NB4 (cell line): Measurements from ENCODE around the gene EIF3B.
A peak's percentile ranks its signal among the peaks of the same experiment; 100 is the strongest.

Source experiments
- DNase-seq: peaks from one replicate; pipeline ENCODE4 v3.0.0; 2010; ENCODE audit warnings: low read depth
- H3K4me3 ChIP-seq: one replicate; pipeline ENCODE4 v1.5.1; 2011; ENCODE audit warnings: mild to moderate bottlenecking, low read depth, low read length, moderate library complexity
- MYC ChIP-seq: IDR thresholded peaks from 2 replicates; pipeline ENCODE4 v1.6.1; 2011; ENCODE audit warnings: low read depth, low read length
- POLR2A ChIP-seq: IDR thresholded peaks from 2 replicates; pipeline ENCODE4 v1.6.1; 2011; ENCODE audit warnings: mild to moderate bottlenecking; ENCODE audit not compliant: insufficient read length; ENCODE audit errors: extremely low read depth
- TF ChIP-seq, protein P1 (sequence below): IDR thresholded peaks from 2 replicates; pipeline ENCODE4 v1.6.1; 2011; ENCODE audit warnings: low read depth, low read length
- TF ChIP-seq, protein P2 (sequence below): IDR thresholded peaks from one replicate; pipeline ENCODE4 v1.5.1; 2012; ENCODE audit warnings: low read depth, low read length

EIF3B gene

DNA sequence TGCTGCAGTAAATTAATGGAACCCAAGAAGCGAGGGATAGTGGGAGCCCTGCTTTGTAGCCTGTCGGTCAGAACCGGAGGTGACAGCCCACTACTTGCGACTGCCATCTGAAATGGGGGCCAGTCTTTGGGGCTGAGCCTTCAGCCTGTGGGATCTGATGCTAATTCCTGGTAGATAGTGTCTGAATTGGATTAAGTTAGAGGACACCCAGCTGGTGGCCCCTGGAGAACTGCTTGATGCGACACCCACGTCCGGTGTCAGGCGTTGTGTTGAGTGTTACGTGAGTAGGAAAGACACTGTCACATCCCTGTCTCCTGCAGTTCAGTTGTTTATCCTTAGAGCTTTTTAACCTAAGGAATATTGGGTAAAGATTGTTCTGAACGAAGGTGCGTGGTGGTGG is 5.0 kb downstream of the EIF3B start:
- peak overlapping the region; percentile 12 for H3K4me3 ChIP-seq
- peak; percentile 9 for DNase-seq
- TF ChIP-seq MYC (no peak), POLR2A (no peak)
- TF ChIP-seq, protein P1, sequence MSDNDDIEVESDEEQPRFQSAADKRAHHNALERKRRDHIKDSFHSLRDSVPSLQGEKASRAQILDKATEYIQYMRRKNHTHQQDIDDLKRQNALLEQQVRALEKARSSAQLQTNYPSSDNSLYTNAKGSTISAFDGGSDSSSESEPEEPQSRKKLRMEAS = no peak
- TF ChIP-seq, protein P2, sequence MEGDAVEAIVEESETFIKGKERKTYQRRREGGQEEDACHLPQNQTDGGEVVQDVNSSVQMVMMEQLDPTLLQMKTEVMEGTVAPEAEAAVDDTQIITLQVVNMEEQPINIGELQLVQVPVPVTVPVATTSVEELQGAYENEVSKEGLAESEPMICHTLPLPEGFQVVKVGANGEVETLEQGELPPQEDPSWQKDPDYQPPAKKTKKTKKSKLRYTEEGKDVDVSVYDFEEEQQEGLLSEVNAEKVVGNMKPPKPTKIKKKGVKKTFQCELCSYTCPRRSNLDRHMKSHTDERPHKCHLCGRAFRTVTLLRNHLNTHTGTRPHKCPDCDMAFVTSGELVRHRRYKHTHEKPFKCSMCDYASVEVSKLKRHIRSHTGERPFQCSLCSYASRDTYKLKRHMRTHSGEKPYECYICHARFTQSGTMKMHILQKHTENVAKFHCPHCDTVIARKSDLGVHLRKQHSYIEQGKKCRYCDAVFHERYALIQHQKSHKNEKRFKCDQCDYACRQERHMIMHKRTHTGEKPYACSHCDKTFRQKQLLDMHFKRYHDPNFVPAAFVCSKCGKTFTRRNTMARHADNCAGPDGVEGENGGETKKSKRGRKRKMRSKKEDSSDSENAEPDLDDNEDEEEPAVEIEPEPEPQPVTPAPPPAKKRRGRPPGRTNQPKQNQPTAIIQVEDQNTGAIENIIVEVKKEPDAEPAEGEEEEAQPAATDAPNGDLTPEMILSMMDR = no peak

DNA sequence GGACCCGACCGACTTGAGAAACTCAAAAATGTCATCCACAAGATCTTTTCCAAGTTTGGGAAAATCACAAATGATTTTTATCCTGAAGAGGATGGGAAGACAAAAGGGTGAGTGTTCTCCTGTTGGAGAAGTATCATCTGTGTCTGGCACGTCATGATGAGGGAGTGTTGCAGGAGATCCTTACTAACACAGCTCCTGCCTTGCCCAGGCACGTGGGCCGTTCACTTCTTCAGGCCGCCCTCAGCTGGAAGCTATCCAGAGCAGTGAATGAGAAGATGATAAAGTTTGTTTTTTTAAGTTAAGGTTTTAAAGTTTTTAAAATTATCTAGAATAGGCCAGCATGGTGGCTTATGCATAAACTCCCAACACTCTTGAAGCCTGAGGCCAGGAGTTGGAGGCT is 6.2 kb downstream of the EIF3B start:
- H3K4me3 ChIP-seq = no peak overlapping the region
- no peak for TF ChIP-seq MYC
- TF ChIP-seq, protein P1 = no peak
- TF ChIP-seq, protein P2 = no peak
- TF ChIP-seq POLR2A = no peak
- DNase-seq = no peak

DNA sequence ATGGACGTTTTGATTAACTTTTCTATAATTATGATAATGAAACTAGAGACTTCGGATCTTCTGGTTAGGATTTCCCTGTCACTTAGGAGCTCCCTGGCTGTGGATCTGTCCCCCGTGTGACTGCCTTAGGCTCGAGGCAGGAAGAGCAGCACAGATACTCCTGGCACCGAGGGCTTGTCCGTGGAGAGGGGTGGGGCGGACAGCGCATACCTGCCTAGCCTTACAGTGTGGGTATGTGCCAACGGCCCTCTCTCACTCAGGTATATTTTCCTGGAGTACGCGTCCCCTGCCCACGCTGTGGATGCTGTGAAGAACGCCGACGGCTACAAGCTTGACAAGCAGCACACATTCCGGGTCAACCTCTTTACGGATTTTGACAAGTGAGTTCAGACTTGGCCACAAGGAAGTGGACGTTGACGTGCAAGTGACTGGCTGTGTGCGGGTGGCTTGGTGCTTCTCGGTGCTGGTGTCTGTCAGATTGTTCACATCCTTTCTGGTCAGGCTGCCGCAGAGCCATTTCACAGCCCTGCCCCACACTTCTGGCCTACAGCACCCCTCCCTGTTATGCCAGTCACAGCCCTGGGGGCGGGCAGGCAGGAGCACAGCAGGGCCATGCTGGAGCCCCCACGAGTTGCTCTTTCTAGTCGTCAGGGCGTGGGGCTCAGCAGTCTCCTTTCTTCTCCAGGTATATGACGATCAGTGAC is 7.9 kb downstream of the EIF3B start:
- DNase-seq = no peak
- H3K4me3 ChIP-seq = no peak overlapping the region
- TF ChIP-seq POLR2A = no peak
- TF ChIP-seq, protein P2 = no peak
- TF ChIP-seq MYC = no peak
- TF ChIP-seq, protein P1 = no peak

DNA sequence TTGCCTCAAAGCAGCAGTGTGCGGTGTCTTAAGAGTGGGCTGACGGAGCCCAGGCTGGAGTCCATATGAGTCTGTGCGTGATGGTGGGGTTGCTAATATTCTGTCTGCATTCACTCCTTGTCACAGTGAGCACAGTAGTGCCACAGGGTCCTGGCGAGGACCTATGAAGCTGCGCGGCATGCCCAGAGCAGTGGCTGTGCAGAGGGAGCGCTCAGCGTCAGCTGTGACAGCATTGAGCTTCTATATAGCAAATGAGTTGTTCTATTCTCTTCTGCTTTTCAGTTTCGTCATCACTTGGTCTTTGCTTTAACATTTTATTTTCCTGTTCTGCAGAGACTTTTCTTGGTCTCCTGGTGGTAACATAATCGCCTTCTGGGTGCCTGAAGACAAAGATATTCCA is 14.5 kb downstream of the EIF3B start:
- DNase-seq = no peak
- TF ChIP-seq MYC (no peak), POLR2A (no peak)
- TF ChIP-seq, protein P2 = no peak
- TF ChIP-seq, protein P1 = no peak
- H3K4me3 ChIP-seq = no peak overlapping the region

DNA sequence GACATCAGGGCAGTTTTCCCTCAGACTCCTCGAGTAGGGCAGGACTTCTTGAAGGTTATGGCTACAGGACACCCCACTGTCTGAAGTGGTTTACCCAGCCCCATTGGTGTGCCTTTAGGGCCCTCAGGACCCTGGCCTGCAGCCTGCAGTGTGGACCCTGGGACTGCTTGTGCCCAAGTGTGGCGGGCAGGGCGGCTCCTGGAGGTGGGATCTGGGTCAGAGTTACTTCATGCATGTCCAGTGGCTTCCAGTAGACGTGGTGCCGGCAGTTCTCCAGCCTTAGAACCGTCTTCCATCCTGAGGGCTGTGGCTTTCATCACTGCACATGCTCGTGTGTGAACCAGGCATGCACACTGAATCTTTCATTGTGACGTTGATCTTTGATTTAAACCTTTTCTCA is 16.7 kb downstream of the EIF3B start:
- no peak for DNase-seq
- no peak overlapping the region for H3K4me3 ChIP-seq
- no peak for TF ChIP-seq POLR2A
- TF ChIP-seq, protein P1 = no peak
- no peak for TF ChIP-seq MYC
- TF ChIP-seq, protein P2 = no peak
